Measurements from ENCODE around the gene IER3IP1.
"Not testable (repeated sequence)": the region's sequence is repeated elsewhere in the genome, so short reads cannot be mapped to it uniquely, and the experiment has no call there.

IER3IP1 gene

DNA sequence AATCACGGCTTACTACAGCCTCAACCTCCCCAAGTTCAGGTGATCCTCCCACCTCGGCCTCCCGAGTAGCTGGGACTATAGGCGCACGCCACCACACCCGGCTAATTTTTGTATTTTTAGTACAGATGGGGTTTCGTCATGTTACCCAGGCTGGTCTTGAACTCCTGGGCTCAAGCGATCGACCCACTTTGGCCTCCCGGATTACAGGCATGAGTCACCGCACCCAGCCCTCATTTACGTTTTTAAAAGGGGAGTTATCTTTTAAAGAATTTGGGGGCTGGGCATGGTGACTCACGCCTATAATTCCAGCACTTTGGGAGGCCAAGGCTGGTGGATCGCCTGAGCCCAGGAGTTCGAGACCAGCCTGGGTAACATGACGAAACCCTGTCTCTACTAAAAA, 17.8 kb downstream of the IER3IP1 start:
- not testable (repeated sequence) for DNase-seq (ENCODE audit: low spot score)

DNA sequence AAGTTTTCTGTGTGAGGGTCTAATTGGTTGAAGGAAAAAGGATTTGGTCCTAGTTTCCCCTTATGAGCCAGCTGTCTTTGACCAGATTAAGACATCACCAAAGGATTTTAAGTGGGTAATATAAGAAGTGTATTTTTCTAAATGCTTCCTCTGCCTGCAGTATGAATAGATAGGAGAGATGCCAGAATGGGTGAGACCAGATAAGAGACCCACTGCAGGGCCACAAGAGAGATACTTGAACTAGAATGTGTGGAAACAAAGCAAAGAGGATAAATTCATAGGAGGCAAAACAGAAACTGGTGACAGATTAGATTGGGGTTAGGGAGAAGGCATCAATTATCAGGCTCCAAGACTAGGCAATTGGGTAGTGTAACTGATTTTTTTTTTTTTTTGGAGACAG, 24.7 kb downstream of the IER3IP1 start:
- DNase-seq (ENCODE audit: low spot score), result peak; percentile 8

DNA sequence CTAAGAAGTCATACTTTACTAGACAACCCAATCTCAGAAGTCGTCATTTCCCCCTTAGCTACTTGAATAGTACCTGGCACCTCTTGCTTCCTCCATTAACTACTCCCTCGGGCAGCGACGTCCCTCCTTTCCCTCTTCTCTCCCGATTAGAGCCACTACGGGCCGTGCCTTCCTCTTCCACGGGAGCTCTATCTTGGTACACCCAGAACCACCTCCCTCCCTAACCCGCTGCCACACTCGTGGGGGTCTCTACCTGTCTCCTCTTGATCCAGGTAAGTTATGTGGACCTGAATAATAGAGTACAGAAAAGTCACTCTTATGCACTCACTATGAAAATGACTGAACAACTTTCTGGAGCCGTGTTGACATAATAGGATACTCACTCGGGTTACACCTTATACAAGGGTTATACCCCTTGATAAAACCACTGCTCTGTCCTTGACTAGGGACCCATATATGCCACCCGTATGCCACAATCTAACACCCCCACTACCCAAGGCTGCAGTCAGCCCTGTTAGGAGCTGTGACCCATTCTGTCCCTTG, 25.3 kb downstream of the IER3IP1 start:
- peak; percentile 15 for DNase-seq (ENCODE audit: low spot score)

DNA sequence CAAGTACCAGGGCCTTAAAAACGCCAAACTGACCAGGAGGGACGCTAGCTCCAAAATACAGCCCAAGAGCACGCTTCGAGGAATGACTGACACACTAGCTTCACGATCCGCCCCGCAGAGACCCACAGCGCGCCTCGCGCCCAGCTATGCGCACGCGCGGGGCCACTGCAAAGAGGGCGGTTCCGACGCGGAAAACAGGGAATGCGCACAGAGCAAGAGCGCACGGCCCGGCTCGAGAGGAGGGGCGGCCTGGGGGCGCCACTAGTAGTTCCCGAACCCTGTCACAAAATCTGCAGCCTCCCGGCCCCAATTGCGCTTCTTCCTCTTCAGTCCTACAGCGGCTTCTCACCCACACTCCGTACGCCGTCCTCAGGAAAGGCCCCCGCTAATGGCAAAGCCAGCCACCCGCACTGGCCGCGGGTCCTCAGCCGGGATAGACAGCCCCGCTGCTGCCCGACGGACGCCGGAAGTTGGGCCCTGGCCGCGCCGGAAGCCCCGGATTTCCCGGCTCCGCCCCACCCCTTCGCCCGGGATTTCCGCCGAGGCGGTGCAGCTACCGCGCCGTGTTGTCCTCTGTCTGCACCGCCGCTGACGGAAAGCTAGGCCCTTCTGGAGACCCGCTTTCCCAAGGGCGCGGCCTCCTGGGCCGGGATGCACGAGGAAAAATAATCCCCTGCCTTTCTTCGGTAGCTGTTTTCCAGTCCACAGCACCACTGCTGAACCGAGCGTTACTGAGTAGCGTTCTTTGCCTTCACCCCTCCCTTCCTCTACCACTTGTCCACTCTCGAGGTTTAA, 25.9 kb downstream of the IER3IP1 start, which contains the start of gene HDHD2:
TSS of gene HDHD2 (minus strand) at position 472 of the 795 bp plus-strand sequence. CDS start 14,061 bp downstream, outside the sequence.
- peak; percentile 74 for DNase-seq (ENCODE audit: low spot score)

DNA sequence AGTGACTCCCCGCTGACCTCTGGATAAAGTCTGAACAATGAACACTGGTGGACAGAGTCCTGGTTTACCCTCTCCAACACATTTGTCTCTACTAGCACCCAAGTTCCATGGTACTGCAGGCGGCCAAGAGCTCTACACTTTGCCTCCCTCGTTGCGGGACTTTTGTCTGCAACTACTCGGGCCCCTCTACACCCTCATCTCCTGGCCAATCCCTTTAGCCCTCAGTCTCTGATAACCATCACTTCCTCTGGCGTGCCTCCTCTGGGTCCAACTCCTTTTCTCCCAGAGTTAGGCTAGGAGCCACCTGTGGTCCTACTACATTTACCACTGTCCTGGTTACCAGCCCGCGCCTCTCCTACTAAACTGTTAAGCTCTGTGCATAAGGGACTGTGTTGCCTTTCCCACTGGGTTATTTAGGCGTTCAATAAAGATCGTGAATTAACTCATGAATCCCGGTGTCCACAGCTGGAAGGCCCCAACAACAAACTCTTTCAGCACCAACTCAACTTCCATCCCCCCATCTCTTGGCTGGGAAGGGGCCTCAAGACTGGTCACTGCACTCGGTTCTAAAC, 26.6 kb downstream of the IER3IP1 start:
- no peak for DNase-seq (ENCODE audit: low spot score)

DNA sequence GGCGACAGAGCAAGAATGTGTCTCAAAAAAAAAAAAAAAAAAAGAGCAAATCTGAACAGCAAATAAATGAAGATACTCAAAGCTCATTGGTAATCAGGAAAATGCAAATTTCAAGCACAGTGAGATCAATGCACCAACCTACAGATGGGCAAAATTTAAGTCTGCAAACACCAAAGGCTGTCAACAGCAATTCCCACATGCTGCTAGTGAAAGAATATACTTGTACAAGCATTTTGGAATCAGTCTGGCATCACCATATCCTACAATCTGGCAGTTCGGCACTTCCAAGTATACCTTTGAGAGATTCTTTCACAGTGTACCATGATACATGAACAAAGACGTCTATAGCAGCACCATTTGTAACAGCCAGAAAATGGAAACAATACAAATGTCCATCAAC, 30.0 kb downstream of the IER3IP1 start:
- DNase-seq (ENCODE audit: low spot score), result no peak

DNA sequence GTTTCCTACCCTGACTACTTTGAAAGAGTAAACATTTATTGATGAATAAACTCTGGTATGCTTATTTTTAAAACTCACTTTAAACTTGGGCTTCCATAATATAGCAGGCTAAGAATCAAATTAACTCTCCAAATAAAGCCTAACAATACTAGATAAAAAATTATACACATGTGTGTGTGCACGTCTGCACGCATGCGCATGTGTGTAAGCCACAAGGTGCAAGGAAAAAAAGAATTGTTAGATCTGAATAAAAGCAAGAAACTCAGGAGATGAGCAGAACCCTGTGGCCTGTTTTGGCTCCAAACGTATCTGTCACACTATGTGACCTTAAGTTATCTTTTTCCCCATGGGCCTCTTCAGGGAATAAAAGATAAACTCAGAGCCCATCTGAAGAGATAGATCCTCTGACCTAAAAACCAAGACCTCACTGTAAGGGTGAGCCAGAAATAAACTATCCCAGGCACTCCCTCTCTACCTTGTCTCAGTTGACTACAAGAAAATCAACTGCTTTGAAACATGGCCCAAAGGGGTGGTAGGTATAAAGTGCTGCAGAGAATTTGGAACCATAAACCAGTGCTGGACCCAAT, 32.2 kb downstream of the IER3IP1 start:
- DNase-seq (ENCODE audit: low spot score), result no peak

DNA sequence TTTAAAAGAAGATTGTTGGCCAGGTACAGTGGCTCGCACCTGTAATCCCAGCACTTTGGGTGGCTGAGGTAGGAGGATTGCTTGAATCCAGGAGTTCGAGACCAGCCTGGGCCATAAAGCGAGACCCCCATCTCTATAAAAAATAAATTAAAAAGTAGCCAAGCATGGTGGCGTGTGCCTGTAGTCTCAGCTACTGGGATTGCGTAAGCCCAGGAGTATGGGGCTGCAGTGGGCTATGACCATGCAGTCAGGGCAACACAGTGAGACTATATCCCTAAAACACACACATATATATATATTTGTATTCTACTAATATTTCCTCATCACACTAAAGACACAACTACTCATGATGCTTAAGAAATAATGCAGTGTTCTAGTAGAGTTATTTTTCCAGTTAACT, 33.0 kb downstream of the IER3IP1 start:
- DNase-seq (ENCODE audit: low spot score), result no peak

DNA sequence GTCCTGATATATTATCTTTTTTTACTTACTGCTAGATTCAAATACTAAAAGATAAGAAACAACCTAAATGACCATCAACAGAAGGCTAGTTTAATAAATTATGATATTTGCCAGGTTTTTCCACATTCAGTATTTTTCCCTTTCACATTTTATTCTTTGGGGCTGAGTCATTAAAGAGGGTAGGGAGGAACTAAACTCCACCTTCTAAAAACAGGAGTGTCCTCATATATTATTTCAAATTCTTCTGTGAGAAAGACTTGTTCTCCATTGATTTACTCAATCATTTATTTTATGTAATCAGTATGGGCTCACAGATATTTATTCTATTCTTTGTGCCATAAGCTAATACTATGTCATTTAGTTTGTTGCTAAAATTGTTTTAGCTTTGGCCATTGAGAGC, 34.9 kb downstream of the IER3IP1 start:
- DNase-seq (ENCODE audit: low spot score), result no peak

DNA sequence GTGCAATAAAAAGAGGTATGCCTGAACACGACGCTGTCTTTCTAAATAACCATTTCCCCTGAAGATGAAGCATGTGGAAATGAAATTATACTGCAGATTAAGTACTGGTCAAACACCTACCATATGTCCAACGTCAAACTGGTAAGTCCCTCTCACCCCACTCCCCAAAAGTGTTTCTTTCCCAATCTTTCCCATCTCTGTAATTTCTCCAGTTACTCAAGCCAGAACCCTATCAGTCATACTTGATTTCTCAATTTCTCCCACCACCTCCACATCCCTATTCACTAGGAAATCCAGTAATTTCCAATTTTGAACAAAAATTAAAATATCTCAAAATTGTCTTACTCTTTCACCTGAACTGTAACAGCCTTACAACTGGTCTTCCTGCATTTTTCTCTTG, 55.0 kb downstream of the IER3IP1 start:
- DNase-seq (ENCODE audit: low spot score), result no peak

DNA sequence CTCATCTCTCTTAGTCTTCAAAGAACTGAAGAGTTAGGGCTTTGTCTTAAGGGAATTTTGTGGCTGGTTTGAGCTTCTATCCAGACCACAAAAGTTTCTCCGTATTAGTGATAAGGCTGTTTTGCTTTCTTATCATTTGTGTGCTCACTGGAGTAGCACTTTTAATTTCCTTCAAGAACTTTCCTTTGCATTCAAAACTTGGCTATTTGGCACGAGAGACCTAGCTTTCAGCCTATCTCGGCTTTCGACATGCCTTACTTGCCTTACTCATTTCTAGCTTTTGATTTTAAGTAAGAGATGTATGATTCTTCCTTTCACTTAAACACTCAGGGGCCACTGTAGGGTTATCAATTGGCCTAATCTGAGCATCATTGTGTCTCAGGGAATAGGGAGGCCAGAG, 55.7 kb downstream of the IER3IP1 start:
- no peak for DNase-seq (ENCODE audit: low spot score)

DNA sequence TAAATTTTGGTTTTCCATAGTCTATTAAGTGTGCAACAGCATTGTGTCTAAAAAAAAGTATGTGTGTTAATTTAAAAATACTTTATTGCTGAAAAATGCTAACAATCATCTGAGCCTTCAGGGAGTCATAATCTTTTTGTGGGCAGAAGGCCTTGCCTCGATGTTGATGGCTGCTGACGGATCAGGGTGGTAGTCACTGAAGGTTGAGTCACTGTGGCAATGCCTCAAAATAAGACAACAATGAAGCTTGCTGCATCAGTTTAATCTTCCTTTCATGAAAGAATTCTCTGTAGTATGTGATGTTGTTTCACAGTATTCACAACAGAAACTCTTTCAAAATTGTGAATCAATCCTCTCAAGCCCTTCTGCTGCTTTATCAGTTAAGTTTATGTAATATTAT, 57.2 kb downstream of the IER3IP1 start:
- DNase-seq (ENCODE audit: low spot score), result no peak

DNA sequence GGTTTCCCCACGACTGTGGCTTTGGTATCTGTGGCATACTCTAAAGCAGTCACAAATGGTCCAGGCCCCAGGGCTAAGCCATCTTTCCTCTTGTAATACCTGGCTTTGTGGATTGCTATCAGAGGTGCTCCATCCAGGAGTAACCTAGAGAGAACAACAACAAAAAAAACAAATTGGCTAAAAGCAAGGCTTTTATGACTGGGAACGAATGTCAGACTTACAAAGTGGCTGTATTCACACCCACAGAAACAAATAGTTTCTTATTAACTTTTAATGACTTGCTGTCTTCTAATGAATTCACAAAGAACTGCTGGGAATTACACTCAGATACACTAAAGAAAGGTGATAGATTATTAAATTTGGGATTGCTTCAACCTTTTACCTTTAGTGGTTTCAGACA, 61.0 kb downstream of the IER3IP1 start:
- no peak for DNase-seq (ENCODE audit: low spot score)

DNA sequence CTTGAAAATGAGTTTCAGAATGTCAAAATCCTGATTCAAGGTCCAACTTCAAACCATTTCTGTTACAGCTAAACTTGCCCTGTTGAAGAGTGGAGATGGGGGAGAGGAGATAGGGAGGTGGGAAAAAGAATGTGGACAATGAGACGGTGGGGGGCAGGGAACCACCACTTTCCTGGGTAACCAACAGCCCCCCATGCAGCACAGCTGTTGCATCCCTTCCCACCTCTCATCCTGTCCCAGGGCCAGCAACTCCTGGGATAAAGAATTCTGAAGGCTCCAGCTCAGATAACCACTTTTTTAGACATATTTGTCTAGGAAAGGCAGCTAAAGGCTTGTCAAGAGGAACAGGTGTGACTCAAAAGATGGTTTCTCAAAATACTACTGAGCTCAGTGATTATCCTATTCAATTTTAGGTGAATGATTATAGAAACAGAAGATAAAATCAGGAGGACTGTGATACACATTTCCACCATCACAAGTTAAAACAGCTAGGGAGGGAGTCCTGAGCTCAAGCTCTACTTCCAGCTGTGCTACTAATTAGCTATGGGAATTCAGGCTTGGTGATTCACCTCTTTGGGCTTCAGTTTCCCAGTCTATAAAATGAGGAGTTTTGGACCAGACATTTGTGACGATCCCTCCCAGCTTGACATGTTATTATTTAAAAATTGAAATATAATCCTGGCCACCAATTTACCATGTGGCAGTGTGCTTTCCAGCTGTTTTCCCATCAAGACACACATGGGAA, 62.2 kb downstream of the IER3IP1 start:
- DNase-seq (ENCODE audit: low spot score), result no peak

DNA sequence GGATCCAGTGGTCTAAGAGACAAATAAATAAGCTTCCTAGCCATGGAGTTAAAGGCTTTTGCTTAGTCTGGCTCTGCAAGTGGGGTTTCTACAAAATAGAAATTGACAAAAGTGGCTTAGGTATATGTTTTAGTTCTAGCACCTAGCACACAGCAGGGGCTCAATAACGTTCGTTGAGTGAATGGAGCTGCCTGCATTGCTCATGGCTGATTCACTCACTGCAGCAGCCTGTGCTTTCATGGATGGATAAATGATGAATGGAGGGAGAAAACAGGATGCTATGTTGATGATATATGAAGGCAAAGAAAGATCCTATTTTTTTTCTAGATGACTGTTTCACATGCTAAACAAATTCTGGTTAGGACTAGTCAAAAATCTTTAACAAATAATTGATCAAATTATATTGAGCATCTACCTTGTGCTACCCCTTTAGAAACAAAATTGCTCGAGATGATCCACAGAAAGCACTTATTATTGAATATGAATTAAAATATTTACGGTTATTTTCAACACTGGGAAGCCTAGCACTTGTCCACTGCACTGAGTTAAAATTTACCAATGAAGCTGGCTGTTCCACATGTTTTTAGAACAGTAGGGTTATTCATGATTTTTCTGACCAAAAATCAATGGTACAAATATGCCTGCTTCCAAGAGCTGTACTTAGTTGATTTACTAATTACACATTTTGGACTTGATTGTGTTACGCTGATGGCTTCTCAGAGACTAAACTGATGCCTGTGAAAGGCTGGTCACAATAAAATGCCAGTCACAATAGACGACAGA, 65.5 kb downstream of the IER3IP1 start:
- DNase-seq (ENCODE audit: low spot score), result no peak

DNA sequence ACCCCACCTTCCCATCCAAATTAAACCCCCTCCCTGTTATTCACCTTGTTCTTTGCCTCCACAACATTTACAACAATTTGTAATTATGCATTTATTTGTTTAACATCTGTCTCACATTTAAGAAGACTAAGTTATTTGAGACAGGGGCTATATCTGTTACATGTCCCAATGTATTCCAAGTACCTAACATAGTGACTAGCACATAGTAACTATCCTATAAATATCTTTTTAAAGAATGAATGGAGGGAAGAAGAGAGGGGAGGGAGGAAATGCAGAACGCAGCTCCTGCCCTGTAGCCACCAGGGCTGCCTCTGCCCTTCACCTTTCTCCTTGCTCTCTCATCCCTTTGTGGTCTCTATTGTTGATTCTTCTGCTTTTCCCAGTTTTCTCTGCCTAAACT, 66.4 kb downstream of the IER3IP1 start:
- no peak for DNase-seq (ENCODE audit: low spot score)

DNA sequence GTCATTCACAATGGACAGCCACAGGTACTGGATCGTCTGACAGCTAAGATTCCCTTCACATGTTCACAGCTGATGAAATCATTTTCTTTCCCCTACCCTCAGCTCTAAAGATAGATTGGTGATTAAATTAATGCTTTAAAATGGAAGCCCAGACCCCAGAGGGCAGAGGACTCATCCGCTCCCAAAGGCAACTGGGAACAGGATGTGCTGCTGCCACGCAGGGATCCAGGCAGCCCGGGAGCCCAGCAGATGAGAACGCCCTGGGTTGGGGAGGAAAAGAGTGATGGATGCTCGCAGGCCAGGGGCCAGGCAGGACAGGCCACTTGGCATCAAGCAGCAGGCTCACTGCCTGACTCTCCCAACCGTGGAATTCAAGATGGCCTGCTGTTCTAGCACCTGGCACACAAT, 67.2 kb downstream of the IER3IP1 start:
- DNase-seq (ENCODE audit: low spot score), result no peak

DNA sequence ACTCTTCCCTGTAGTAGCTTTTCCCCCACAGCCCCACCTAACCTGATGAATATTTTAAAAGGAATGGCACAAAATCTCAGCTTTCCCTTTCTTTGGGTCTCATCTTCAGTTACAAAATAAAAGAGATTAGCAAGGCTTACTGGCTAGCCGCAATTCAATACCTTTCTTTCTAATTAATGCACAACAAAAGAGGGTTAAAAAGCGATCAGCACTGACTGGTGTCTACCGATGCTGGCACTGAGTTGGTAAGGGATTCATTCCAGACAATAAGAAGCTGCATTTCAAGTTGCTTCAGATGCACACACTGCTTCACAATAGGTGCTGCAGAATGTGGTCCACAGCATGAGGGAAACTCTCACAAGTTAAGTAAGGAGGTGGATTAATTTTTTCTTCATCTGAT, 67.8 kb downstream of the IER3IP1 start:
- no peak for DNase-seq (ENCODE audit: low spot score)
